ENCODE data around the gene CDC42EP2.

Gene CDC42EP2

DNA sequence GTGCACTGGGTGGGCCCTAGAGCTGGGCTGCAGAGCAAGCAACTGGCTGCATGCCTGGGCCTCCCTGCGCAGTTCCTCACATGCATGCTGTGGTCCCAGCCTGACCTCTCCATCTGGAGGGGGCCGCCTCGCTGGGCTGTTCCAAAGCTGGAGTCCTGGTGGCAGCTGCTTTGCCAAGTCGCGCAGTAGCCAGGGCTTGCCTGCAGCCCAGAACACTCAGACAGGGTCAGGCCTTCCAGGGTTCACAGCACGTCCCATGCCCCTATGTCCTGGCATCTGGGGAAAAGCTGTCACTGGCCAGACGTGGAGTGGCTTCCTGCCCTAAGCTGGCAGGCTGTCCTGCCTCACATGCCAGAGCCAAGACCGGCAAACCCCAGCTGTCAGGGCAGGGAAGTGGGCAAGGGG, 16.5 kb upstream of the CDC42EP2 start:
- DNase-seq (ENCODE audit: low read depth in 2 of 2) = no peak

GRCh38 chr11:65298655-65299179, 15.9 kb upstream of the CDC42EP2 start:
- no peak for DNase-seq (ENCODE audit: low read depth in 2 of 2)

- DNase-seq (ENCODE audit: low read depth in 2 of 2) = no peak
Observed at GRCh38 chr11:65300621-65301275, 13.9 kb upstream of the CDC42EP2 start.

- no peak for DNase-seq (ENCODE audit: low read depth in 2 of 2)
Observed at GRCh38 chr11:65301491-65302329, 13.0 kb upstream of the CDC42EP2 start.

- no peak for DNase-seq (ENCODE audit: low read depth in 2 of 2)
Observed at GRCh38 chr11:65303555-65303954, 11.1 kb upstream of the CDC42EP2 start.

- DNase-seq (ENCODE audit: low read depth in 2 of 2) = no peak
Observed at GRCh38 chr11:65304110-65304509, 10.6 kb upstream of the CDC42EP2 start.

- no peak for DNase-seq (ENCODE audit: low read depth in 2 of 2)
Observed at GRCh38 chr11:65304613-65305012, 10.1 kb upstream of the CDC42EP2 start.

DNA sequence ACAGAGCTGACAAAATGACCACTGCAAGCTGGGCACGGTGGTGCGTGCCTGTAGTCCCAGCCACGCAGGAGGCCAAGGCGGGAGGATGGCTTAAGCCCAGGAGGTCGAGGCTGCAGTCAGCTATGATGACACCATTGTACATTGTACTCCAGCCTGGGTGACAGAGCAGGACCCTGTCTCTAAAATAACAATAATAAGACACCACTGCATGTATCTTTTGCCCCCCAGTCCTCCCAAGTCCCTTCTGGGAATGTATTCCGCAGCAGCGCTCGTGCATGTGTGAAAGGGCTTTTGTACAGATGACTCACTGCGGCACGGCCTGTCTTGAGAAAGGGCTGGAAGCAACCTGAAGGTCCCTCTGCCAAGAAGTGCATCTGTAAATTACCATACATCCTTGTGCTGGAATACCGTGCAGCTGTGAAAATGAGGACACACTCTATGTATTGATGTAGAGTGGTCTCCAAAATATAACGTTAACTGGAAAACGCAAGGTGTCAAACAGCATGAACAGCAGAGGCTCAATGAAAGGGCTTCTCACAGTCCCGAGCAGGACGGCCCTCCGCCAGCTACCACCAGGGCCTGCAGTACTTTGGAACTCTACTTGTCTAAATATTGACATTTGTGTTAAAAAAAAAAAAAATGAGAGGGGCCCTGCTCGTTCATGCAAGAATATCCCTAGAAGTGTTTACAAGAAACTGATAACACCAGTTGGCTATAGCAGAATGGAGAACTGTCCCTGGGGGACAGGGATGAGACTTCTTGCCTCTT, 9.0 kb upstream of the CDC42EP2 start:
- DNase-seq (ENCODE audit: low read depth in 2 of 2) = no peak

DNA sequence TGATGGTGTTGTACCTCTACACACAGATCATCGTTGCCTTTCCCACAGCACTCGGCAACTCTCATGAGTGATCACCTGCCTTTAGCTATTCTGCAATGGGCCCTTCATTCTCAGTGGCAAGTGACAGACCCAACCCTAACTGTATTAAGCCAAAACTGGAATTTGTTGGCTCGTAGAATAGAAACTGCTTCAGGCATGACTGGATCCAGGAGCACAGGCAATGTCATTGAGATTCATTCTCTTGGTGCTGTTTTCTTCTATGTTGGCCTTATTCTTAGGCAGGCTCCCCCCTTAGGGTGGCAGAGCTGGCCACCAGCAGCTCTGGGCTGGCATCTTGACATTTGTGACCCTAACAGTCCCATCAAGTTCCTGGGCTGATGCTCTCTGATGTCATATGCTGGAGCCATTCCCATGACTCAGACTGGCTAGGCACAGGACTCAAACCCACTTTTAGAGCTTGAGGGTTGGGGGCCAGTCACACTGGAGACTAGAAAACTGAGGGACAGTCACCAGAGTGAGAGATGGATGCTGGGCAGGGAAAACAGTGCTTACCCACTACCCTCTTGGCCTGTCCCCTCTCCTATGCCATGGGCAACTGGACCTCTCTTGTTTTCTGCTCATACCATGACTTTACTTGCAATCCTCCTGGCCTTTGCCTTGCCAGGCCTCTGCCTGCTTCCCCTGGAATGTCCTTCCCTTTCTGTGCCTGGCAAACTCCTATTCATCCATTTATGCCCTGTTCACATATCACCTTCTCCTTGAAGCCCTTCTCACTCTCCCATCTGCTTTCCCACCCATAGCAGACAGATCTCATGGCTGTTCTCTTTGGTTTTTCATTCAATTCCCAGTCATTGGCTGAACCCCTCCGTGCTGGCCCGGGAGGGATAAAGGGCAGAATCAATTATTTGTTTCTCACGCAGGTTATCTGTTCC, 7.1 kb upstream of the CDC42EP2 start:
- no peak for DNase-seq (ENCODE audit: low read depth in 2 of 2)

- DNase-seq (ENCODE audit: low read depth in 2 of 2) = no peak
Observed at GRCh38 chr11:65308281-65308891, 6.3 kb upstream of the CDC42EP2 start.

DNA sequence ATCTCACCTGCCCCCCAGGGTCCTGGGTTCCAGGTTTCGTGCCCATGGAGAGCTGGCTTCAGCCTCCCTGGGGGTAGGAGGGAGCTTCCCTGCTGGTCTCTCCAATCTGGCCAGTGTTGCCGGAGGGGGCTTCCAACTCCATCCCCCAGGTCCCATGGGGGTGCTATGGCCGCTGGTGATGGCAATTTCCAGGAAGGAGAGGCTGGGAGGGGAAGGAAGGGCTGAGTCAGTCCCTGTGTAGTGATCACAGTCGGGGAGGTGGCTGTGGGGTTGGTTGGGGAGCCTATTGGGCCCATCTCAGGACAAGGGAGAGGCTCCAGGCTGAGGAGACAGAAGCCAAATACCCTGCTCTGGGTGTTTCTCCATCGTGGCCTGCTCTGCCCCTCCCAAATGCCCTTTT, 5.7 kb upstream of the CDC42EP2 start:
- no peak for DNase-seq (ENCODE audit: low read depth in 2 of 2)

DNA sequence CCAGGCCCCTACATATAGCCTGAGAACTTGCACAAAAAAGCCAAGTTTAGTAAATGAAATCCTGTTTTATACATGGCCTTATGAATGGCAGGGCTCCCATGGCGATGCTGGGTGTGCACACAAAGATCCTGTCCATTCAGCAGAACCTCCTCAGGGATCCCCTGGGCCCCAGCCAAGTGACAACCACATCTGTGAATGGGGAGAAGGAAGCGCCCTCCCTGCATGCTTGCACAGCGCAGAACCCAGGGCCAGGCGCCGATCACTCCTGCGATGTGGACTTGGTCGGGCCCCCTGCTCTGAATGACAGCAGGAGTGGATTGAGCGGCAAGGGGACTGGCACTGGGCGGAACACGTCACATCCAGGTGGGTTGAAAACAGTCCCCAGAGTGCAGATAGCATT, 4.5 kb upstream of the CDC42EP2 start:
- DNase-seq (ENCODE audit: low read depth in 2 of 2) = no peak

DNA sequence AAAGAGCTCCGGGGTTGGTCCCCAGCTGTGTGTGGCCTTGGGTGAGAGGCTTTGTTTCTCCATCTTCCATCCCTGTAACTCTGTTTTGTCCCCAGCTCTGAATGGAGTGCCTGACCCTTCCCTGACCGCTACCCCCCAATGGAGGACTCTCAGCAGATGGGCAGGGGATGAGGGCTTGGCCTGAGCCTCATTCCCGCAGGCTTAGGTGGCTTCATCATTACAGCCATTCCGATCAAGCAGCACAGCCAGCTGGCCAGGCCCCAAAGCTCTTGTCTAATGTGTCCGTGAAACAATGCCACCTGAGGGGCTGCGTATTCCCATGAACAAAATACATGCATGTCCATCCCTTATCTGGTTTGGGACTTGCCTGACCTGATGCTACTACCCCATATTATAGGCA, 3.9 kb upstream of the CDC42EP2 start:
- DNase-seq (ENCODE audit: low read depth in 2 of 2) = no peak

- DNase-seq (ENCODE audit: low read depth in 2 of 2) = no peak
Observed at GRCh38 chr11:65311170-65311678, 3.4 kb upstream of the CDC42EP2 start.

DNA sequence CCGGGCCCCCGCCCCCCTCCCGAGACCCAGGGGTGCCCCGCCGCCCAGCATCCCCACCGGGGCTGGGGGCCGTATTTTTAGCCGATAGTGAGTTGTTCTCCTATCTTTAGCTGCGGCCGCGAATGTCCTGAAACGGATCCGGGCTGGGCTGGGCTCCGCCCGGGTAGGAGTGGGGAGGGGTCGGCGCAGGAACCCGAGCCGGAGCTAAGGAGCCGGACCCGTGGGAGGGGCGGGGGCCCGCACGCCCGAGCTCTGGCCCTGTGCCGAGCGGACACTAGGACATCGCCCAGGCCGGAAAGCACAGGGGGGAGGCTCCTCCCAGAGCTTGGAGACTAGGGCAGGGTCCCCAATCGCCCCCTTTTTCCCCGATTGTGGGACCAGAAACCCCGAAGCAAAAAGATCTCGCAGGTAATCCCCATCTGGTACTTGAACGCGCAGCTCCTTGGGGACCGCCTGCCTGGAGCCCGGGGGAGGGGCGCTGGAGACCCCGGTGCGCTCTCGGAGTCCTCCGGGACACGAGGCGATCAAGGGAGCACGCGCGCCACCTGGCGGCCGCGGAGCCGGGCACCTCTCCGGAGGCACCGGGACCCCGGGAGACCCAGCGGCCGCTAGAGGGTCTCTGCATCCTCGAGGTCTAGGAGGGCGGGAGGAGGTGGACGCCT, 669 bp downstream of the CDC42EP2 start:
- DNase-seq (ENCODE audit: low read depth in 2 of 2) = peak; percentile 65 to 66

- no peak for DNase-seq (ENCODE audit: low read depth in 2 of 2)
Observed at GRCh38 chr11:65315866-65316226, 1.2 kb downstream of the CDC42EP2 start.

DNA sequence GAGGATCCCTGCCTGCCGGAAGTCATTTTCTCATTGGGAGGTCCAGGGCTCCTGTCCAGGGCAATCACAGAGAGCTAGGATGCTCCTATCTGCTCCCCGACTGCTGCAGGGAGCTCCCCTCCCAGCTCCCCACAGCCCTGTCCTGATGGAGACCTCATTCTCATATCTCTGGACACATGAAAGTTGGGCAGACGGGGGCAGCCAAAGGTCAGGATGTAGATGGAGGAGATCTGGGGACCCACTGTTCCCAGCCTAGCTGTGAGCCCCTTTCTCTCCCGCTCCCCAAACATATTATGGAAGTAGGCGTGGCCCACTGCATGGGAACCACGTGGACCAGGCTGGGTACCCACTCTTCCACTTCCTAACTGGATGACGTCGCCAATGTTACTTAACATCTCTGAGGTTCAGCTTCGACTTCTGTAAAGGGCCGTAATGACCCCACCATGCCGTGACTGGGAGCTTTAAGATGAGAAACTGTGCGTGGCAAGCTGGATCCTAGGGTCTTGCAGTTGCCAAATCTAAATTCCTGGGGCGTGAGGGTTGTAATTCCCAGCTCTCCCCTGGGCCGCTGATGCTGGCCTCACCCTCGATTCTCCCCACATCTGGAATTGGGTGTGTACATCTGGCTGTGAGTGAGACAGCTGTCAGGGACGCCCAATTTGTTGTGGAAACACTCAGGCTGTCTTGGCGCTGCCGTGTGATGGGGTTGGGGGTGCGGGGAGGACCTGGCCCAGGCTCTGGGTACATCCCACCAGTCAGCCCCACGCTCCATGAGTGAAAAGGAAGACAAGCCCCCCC, 1.8 kb downstream of the CDC42EP2 start:
- no peak for DNase-seq (ENCODE audit: low read depth in 2 of 2)

DNA sequence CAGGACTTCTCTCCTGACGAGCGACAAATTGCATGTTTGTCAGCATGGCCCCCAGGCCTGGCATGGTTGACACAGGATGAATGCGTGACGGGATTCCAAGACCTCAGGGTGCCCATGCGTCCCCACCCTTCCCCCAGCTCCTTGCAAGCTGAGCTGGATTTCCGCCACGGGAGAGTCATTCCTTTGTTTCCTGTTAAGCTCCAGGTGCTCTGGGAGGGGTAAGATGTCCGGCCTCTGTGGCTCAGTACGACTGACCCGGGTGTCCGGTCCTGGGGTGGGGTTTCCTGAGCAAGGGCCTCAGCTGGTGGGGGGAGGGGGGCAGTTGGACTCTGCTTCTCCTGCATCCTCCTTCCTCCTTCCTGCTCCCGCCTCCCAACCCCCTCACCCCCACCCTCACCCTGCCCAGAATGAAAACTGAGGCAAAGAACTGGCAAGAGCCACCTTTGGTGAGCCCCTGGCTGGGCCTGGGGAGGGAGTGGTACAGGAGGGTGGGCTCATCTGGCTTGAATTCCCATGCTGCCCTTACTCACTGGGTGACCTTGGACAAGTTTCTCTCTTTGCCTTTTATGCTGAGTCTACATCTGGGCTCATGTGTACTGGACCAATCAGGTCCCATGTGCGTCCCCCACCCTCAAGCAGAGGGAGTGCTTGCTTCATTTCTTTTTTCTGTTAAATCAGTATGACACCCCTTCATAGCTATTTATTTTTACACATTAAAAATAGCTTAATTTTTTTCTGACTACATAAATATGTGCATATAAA, 2.5 kb downstream of the CDC42EP2 start:
- DNase-seq (ENCODE audit: low read depth in 2 of 2) = no peak

Measured in stimulated activated CD8-positive, alpha-beta memory T cell treated with anti-CD3 and anti-CD28 coated beads, Interleukin-7, amount 100 ng/mL, for 1 hour (primary cell).